Fibroblast of skin of back (primary cell): Measurements from ENCODE around the gene SUGT1.

Experiments
- DNase-seq: peaks from one replicate; pipeline ENCODE4 v3.0.0-alpha.2; 2013

The SUGT1 gene

GRCh38 chr13:52738719-52739467 lies 86.3 kb downstream of the SUGT1 start:
- no peak for DNase-seq

- DNase-seq = no peak
Observed at GRCh38 chr13:52739468-52740071, 86.9 kb downstream of the SUGT1 start, which contains the start of gene CNMD. TSS of gene CNMD (minus strand) at chr13:52739820. CDS start at chr13:52739701, 119 bp downstream.

- DNase-seq = no peak
Observed at GRCh38 chr13:52743569-52743968, 90.9 kb downstream of the SUGT1 start.

- no peak for DNase-seq
Observed at GRCh38 chr13:52743988-52744387, 91.4 kb downstream of the SUGT1 start.

- no peak for DNase-seq
Observed at GRCh38 chr13:52744842-52745375, 92.3 kb downstream of the SUGT1 start.

- DNase-seq = no peak
Observed at GRCh38 chr13:52746141-52746540, 93.5 kb downstream of the SUGT1 start.

GRCh38 chr13:52749419-52749818 lies 96.8 kb downstream of the SUGT1 start:
- DNase-seq = no peak
